SK-N-SH (cell line): ENCODE measurements around the gene SLC30A10. TPM values are rescaled to one million over a fixed set of nuclear protein-coding genes. Genes with fewer than 3 reads are reported as not detected.

Source experiments
- CTCF ChIA-PET: fragments of 300-600, 350-600 bp; formaldehyde crosslinking; extraction: SDS; loops from one replicate; lab custom pipeline; 2021; lab: Yijun Ruan, JAX
- POLR2A ChIA-PET: fragments of 350-600 bp; sonication (Branson Sonifier 250); formaldehyde crosslinking; extraction: SDS; loops from one replicate; lab custom pipeline; 2020; ENCODE audit warnings: antibody characterized with exemption, inconsistent platforms; lab: Yijun Ruan, JAX
- DNase-seq: peaks from one replicate; pipeline ENCODE4 v3.0.0; 2012
- H2AFZ ChIP-seq: fragments of 200-600 bp; sonication (generic); 2 replicates; pipeline ENCODE4 v1.8.1; 2016; ENCODE audit warnings: antibody characterized with exemption, mild to moderate bottlenecking, low read depth
- H3F3A ChIP-seq: fragments of 200-600 bp; sonication (generic); replicated peaks from 2 replicates; pipeline ENCODE3; 2016; ENCODE audit warnings: antibody characterized with exemption, mild to moderate bottlenecking; ENCODE audit not compliant: insufficient read depth
- H3K27ac ChIP-seq, 2 experiments: fragments of 200-500 bp in 1 of 2; fragments of 200-600 bp in 1 of 2; sonication (Bioruptor generic) in 1 of 2; sonication (generic), shearing (Covaris generic) in 1 of 2; 2 replicates each; pipeline versions ENCODE4 v1.5.1 to v1.6.1; 2014 to 2016; ENCODE audit warnings: low read depth in 2 of 2, inconsistent platforms in 1 of 2, low read length in 1 of 2, mild to moderate bottlenecking in 1 of 2, mixed read lengths in 1 of 2
- H3K27me3 ChIP-seq: fragments of 200-600 bp; sonication (generic), shearing (Covaris generic); 2 replicates; pipeline ENCODE4 v1.6.1; 2016; ENCODE audit warnings: mixed run types; ENCODE audit not compliant: insufficient read depth
- H3K36me3 ChIP-seq, 2 experiments: fragments of 200-500 bp in 1 of 2; fragments of 200-600 bp in 1 of 2; sonication (Bioruptor generic) in 1 of 2; sonication (generic) in 1 of 2; replicated peaks in 1 of 2; 2 replicates each; pipeline versions ENCODE3 to v1.5.1; 2014 to 2016; ENCODE audit warnings: low read length in 1 of 2, mild to moderate bottlenecking in 1 of 2; ENCODE audit not compliant: insufficient read depth in 2 of 2, control insufficient read depth in 1 of 2
- H3K4me1 ChIP-seq, 2 experiments: fragments of 200-500 bp in 1 of 2; fragments of 200-600 bp in 1 of 2; sonication (Bioruptor generic) in 1 of 2; sonication (generic), shearing (Covaris generic) in 1 of 2; 2 replicates each; pipeline versions ENCODE4 v1.5.1 to v1.6.1; 2014 to 2016; ENCODE audit warnings: low read depth in 1 of 2, low read length in 1 of 2, mixed run types in 1 of 2; ENCODE audit not compliant: insufficient read depth in 2 of 2, control insufficient read depth in 1 of 2
- H3K4me2 ChIP-seq: fragments of 200-600 bp; sonication (generic), shearing (Covaris generic); 2 replicates; pipeline ENCODE4 v1.6.1; 2017; ENCODE audit warnings: mixed run types
- H3K4me3 ChIP-seq, 2 experiments: fragments of 200-500 bp in 1 of 2; fragments of 200-600 bp in 1 of 2; sonication (Bioruptor generic) in 1 of 2; sonication (generic), shearing (Covaris generic) in 1 of 2; 2 replicates each; pipeline versions ENCODE4 v1.5.1 to v1.8.1; 2014 to 2016; ENCODE audit warnings: low read depth in 2 of 2, inconsistent platforms in 1 of 2, low read length in 1 of 2, mild to moderate bottlenecking in 1 of 2, mixed read lengths in 1 of 2, moderate library complexity in 1 of 2
- H3K79me2 ChIP-seq: fragments of 200-600 bp; sonication (generic); 2 replicates; pipeline ENCODE4 v1.8.1; 2017; ENCODE audit warnings: mild to moderate bottlenecking; ENCODE audit not compliant: insufficient read depth
- H3K9ac ChIP-seq: fragments of 200-600 bp; sonication (generic); 2 replicates; pipeline ENCODE4 v1.6.1; 2017; ENCODE audit warnings: mixed run types
- H3K9me2 ChIP-seq: fragments of 200-600 bp; sonication (generic); 2 replicates; pipeline ENCODE4 v1.6.1; 2017; ENCODE audit warnings: mixed run types
- H3K9me3 ChIP-seq: fragments of 200-600 bp; sonication (generic); 2 replicates; pipeline ENCODE4 v1.6.1; 2017; ENCODE audit warnings: mixed run types, mild to moderate bottlenecking, moderate library complexity
- H4K20me1 ChIP-seq: fragments of 200-600 bp; sonication (generic); 2 replicates; pipeline ENCODE4 v1.6.1; 2017; ENCODE audit warnings: mild to moderate bottlenecking, mixed run types; ENCODE audit not compliant: insufficient read depth
- CHD2 ChIP-seq: fragments of 150-350 bp; IDR thresholded peaks from 2 replicates; pipeline ENCODE4 v1.6.1; 2018; ENCODE audit warnings: low read length; ENCODE audit not compliant: partially characterized antibody
- CTCF ChIP-seq: fragments of 200-600 bp; sonication (generic); IDR thresholded peaks from 2 replicates; pipeline ENCODE4 v1.6.1; 2017; ENCODE audit warnings: antibody characterized with exemption, mild to moderate bottlenecking, moderate library complexity
- FOSL2 ChIP-seq: IDR thresholded peaks from 2 replicates; pipeline ENCODE4 v1.4.0; 2012; ENCODE audit warnings: low read depth, mild to moderate bottlenecking, moderate library complexity, borderline replicate concordance
- FOXJ3 ChIP-seq: sonication (generic); formaldehyde crosslinking; IDR thresholded peaks from 2 replicates; pipeline ENCODE4 v1.5.1; 2020; ENCODE audit warnings: mild to moderate bottlenecking, missing genetic modification reagents
- FOXM1 ChIP-seq: IDR thresholded peaks from 2 replicates; pipeline ENCODE4 v1.4.0; 2012; ENCODE audit warnings: low read depth, mild to moderate bottlenecking
- IRF3 ChIP-seq: fragments of 150-350 bp; IDR thresholded peaks from 2 replicates; pipeline ENCODE4 v1.6.1; 2016; ENCODE audit warnings: mild to moderate bottlenecking, low read depth, low read length
- MEF2A ChIP-seq: IDR thresholded peaks from 2 replicates; pipeline ENCODE4 v1.4.0; 2012; ENCODE audit warnings: low read depth, borderline replicate concordance
- NFIC ChIP-seq: IDR thresholded peaks from 2 replicates; pipeline ENCODE4 v1.4.0; 2012; ENCODE audit warnings: borderline replicate concordance
- PBX3 ChIP-seq: IDR thresholded peaks from 2 replicates; pipeline ENCODE4; 2012
- POLR2AphosphoS5 ChIP-seq: IDR thresholded peaks from 2 replicates; pipeline ENCODE4 v1.6.1; 2012; ENCODE audit warnings: low read depth, low read length
- RAD21 ChIP-seq: IDR thresholded peaks from 2 replicates; pipeline ENCODE4 v1.6.1; 2012; ENCODE audit warnings: mild to moderate bottlenecking, low read length
- RFX5 ChIP-seq: IDR thresholded peaks from 2 replicates; pipeline ENCODE4 v1.6.1; 2012; ENCODE audit warnings: mild to moderate bottlenecking, improper control_type of control experiment, low read length
- RXRA ChIP-seq: IDR thresholded peaks from 2 replicates; pipeline ENCODE4 v1.4.0; 2012; ENCODE audit warnings: low read depth, mild to moderate bottlenecking, borderline replicate concordance
- TAF1 ChIP-seq: IDR thresholded peaks from 2 replicates; pipeline ENCODE4 v1.6.1; 2012; ENCODE audit warnings: low read depth, mild to moderate bottlenecking, low read length, moderate library complexity, borderline replicate concordance
- TCF12 ChIP-seq: IDR thresholded peaks from 2 replicates; pipeline ENCODE4 v1.4.0; 2012
- TEAD4 ChIP-seq: IDR thresholded peaks from 2 replicates; pipeline ENCODE4 v1.4.0; 2012; ENCODE audit warnings: mild to moderate bottlenecking, borderline replicate concordance; ENCODE audit not compliant: insufficient read depth
- USF1 ChIP-seq: IDR thresholded peaks from 2 replicates; pipeline ENCODE4 v1.4.0; 2012; ENCODE audit warnings: low read depth, borderline replicate concordance
- USF2 ChIP-seq: fragments of 150-350 bp; IDR thresholded peaks from 2 replicates; pipeline ENCODE4 v1.6.1; 2017; ENCODE audit warnings: antibody characterized with exemption, low read length, low read depth, borderline replicate concordance
- YY1 ChIP-seq: IDR thresholded peaks from 2 replicates; pipeline ENCODE4 v1.4.0; 2012; ENCODE audit warnings: low read depth, mild to moderate bottlenecking
- WGBS: methylation state at CpG from one replicate; pipeline ENCODE4 v1.1.6; 2017; ENCODE audit warnings: low lambda C conversion rate; 5-methylcytosine and 5-hydroxymethylcytosine counted together
- polyA plus RNA-seq, 3 experiments: library from polyadenylated mRNA; depleted of rRNA; stranded (reverse); fragments of >200 nt; gene quantifications; 2 replicates each; pipeline ENCODE4 v1.2.3, GENCODE V29; 2012

The SLC30A10 gene
- polyA plus RNA-seq, 1 of the 3 experiments (the other 2 are of a cell fraction): 0.02 TPM

- WGBS: 34% methylated on average over 4 of the region's 4 CpGs
- Histone ChIP-seq H3K27ac (no peak overlapping the region), H3K79me2 (no peaks in the 10 kb centered on the region), H3K9ac (no peak overlapping the region), H3K4me3 (no peak overlapping the region), H3F3A (no peaks in the 10 kb centered on the region), H3K27me3 (no peaks in the 10 kb centered on the region; the same call in 1 of the 2 replicates), H2AFZ (no peak overlapping the region), H3K36me3 (no peaks in the 10 kb centered on the region), H3K9me3 (no peaks in the 10 kb centered on the region), H3K4me2 (no peak overlapping the region), H3K9me2 (no peaks in the 10 kb centered on the region), H4K20me1 (no peaks in the 10 kb centered on the region), H3K4me1 (no peaks in the 10 kb centered on the region)
- CTCF ChIA-PET: interaction anchor here (0.5 kb wide), 1 partner anchor 145 kb away, joined by 3 read pairs; no protein-coding TSS in a partner anchor
- TF ChIP-seq RAD21: no peak
- no peak for TF ChIP-seq POLR2AphosphoS5
- TF ChIP-seq IRF3: no peak
- no peak for TF ChIP-seq USF1
- TF ChIP-seq FOXJ3 (CRISPR knock-in tag): no peak
- no peak for TF ChIP-seq TCF12
- no peak for TF ChIP-seq RXRA
- no peak for DNase-seq
- POLR2A ChIA-PET: no interaction called here
These were observed 18.9 kb downstream of the SLC30A10 start for GRCh38 chr1:219909476-219909875.

- POLR2A ChIA-PET: no interaction called here
- Histone ChIP-seq H2AFZ (no peak overlapping the region), H3K9me3 (no peaks in the 10 kb centered on the region)
- TF ChIP-seq NFIC (no peak), USF2 (no peak), MEF2A (no peak), FOSL2 (no peak), TEAD4 (no peak), CTCF (no peak), FOXJ3 (CRISPR knock-in tag) (no peak), TAF1 (no peak), CHD2 (no peak), PBX3 (no peak), FOXM1 (no peak), YY1 (no peak), RFX5 (no peak)
These were observed 20.2 kb downstream of the SLC30A10 start for GRCh38 chr1:219908170-219908569.

More at GRCh38 chr1:219908170-219908569, 20.2 kb downstream of the SLC30A10 start:
- Histone ChIP-seq H3K4me1 (no peaks in the 10 kb centered on the region), H4K20me1 (no peaks in the 10 kb centered on the region), H3K9me2 (no peaks in the 10 kb centered on the region), H3K79me2 (no peaks in the 10 kb centered on the region), H3K4me3 (no peak overlapping the region), H3K36me3 (no peaks in the 10 kb centered on the region), H3K4me2 (no peak overlapping the region), H3K9ac (no peak overlapping the region), H3K27me3 (no peaks in the 10 kb centered on the region; the same call in 1 of the 2 replicates), H3F3A (no peaks in the 10 kb centered on the region), H3K27ac (no peak overlapping the region)
- no peak for DNase-seq
- CTCF ChIA-PET: interaction anchor here (0.8 to 1.4 kb wide), 2 partner anchors 12 to 19 kb away, joined by 3 to 6 read pairs; no protein-coding TSS in a partner anchor
- WGBS: 75% methylated on average over 3 of the region's 3 CpGs
